K562 (cell line): ENCODE data around the gene TUT4. TPM values are rescaled to one million over a fixed set of nuclear protein-coding genes. Genes with fewer than 3 reads are reported as not detected.
A peak's percentile ranks its signal among the peaks of the same experiment; 100 is the strongest.

Source experiments
- ATAC-seq: fragments of 200-7000 bp; cut with Tn5 transposase; 3 replicates; pipeline ENCODE4 v1.9.1; 2020; ENCODE audit warnings: moderate library complexity
- BruUV-seq: library from RNA; stranded (reverse); fragments of 400-500 nt; replicated peaks from 2 replicates; lab custom pipeline; 2021; lab: Mats Ljungman, UMichigan
- CTCF ChIA-PET: fragments of 300-600 bp; formaldehyde crosslinking; extraction: SDS; loops from one replicate; lab custom pipeline; 2021; ENCODE audit warnings: low intra/inter-chr PET ratio; lab: Yijun Ruan, JAX
- POLR2A ChIA-PET: fragments of 300-600, 350-650 bp; sonication (Branson Sonifier 250); formaldehyde crosslinking; extraction: SDS; loops from one replicate; lab custom pipeline; 2021; ENCODE audit warnings: antibody characterized with exemption, inconsistent platforms; lab: Yijun Ruan, JAX
- DNase-seq, 4 experiments: peaks; one replicate each; pipeline versions ENCODE4 v3.0.0 to v3.0.0-alpha.2; 2011 to 2018; ENCODE audit warnings: low spot score in 3 of 4, mixed read lengths in 3 of 4; ENCODE audit errors: extremely low read depth in 1 of 4
- FAIRE-seq: peaks from 2 replicates; lab custom pipeline; 2011; peaks lifted over from hg19 to GRCh38; lab: Jason Lieb, UNC
- H2AFZ ChIP-seq: 2 replicates; pipeline ENCODE4 v1.6.0; 2011; ENCODE audit warnings: low read depth, low read length, control low read depth, inconsistent platforms
- H3K27ac ChIP-seq: fragments of 200-600 bp; 3 replicates; pipeline ENCODE4 v1.8.0; 2011; ENCODE audit warnings: low read depth, mild to moderate bottlenecking, control low read depth, inconsistent platforms, low read length, moderate library complexity, mixed read lengths; ENCODE audit errors: extremely low read depth
- H3K27me3 ChIP-seq, 2 experiments: fragments of 300-600 bp in 1 of 2; 2 replicates in 1 of 2; 3 replicates in 1 of 2; pipeline versions ENCODE4 v1.6.0 to v1.8.0; 2011; ENCODE audit warnings: inconsistent platforms in 2 of 2, low read length in 2 of 2, mild to moderate bottlenecking in 1 of 2, mixed read lengths in 1 of 2, moderate library complexity in 1 of 2; ENCODE audit not compliant: control insufficient read depth in 2 of 2, insufficient read depth in 2 of 2
- H3K36me3 ChIP-seq: fragments of 300-600 bp; 3 replicates; pipeline ENCODE4 v1.8.0; 2011; ENCODE audit warnings: mild to moderate bottlenecking, low read length, inconsistent platforms; ENCODE audit not compliant: control insufficient read depth, insufficient read depth
- H3K4me1 ChIP-seq, 2 experiments: fragments of 200-600 bp in 1 of 2; replicated peaks in 1 of 2; 2 replicates in 1 of 2; 3 replicates in 1 of 2; pipeline versions ENCODE4 v1.5.1 to v1.8.0; 2011; ENCODE audit warnings: inconsistent platforms in 2 of 2, low read length in 2 of 2, mild to moderate bottlenecking in 1 of 2, mixed read lengths in 1 of 2, moderate library complexity in 1 of 2; ENCODE audit not compliant: control insufficient read depth in 2 of 2, insufficient read depth in 2 of 2
- H3K4me2 ChIP-seq: 2 replicates; pipeline ENCODE4 v1.6.1; 2011; ENCODE audit warnings: low read length, control low read depth, inconsistent platforms, mixed read lengths; ENCODE audit not compliant: insufficient read depth
- H3K4me3 ChIP-seq: fragments of 200-600 bp; sonication (generic), shearing (Covaris generic); 2 replicates; pipeline ENCODE4 v1.5.1; 2016; ENCODE audit warnings: control low read depth, inconsistent platforms
- H3K79me2 ChIP-seq: fragments of 200-600 bp; 3 replicates; pipeline ENCODE4 v1.8.0; 2011; ENCODE audit warnings: low read length, inconsistent platforms; ENCODE audit not compliant: control insufficient read depth, insufficient read depth
- H3K9ac ChIP-seq, 2 experiments: 2 replicates each; pipeline versions ENCODE4 v1.6.0 to v1.6.1; 2011; ENCODE audit warnings: low read depth in 2 of 2, low read length in 2 of 2, control low read depth in 1 of 2, inconsistent platforms in 1 of 2, mild to moderate bottlenecking in 1 of 2, mixed read lengths in 1 of 2; ENCODE audit not compliant: insufficient read depth in 1 of 2
- H3K9me1 ChIP-seq: one replicate; pipeline ENCODE4 v1.6.0; 2011; ENCODE audit warnings: inconsistent platforms, mild to moderate bottlenecking, low read length, moderate library complexity; ENCODE audit not compliant: control insufficient read depth, insufficient read depth
- H3K9me3 ChIP-seq: replicated peaks from 2 replicates; pipeline ENCODE4 v1.5.1; 2011; ENCODE audit warnings: low read depth, low read length, inconsistent platforms; ENCODE audit not compliant: control insufficient read depth, insufficient read depth
- H4K20me1 ChIP-seq: replicated peaks from 2 replicates; pipeline ENCODE4 v1.6.1; 2011; ENCODE audit warnings: low read length, inconsistent platforms, mixed read lengths; ENCODE audit not compliant: control insufficient read depth, insufficient read depth
- C11orf30 ChIP-seq: fragments of 450-650 bp; IDR thresholded peaks from 2 replicates; pipeline ENCODE4 v1.6.1; 2016; ENCODE audit warnings: low read depth, mild to moderate bottlenecking
- CEBPB ChIP-seq: fragments of 450-650 bp; IDR thresholded peaks from 2 replicates; pipeline ENCODE4 v1.6.1; 2016; ENCODE audit warnings: missing genetic modification characterization, missing compliant biosample characterization
- CEBPG ChIP-seq, 3 experiments: fragments of 200-800 bp in 1 of 3; sonication (Bioruptor generic) in 1 of 3; sonication (generic) in 1 of 3; formaldehyde crosslinking in 1 of 3; IDR thresholded peaks in 2 of 3; conservative IDR thresholded peaks in 1 of 3; 2 replicates each; pipeline versions ENCODE4 v1.6.1 to v1.8.0; 2016 to 2022; ENCODE audit warnings: missing compliant biosample characterization in 2 of 3, missing genetic modification characterization in 2 of 3, mild to moderate bottlenecking in 1 of 3, missing genetic modification reagents in 1 of 3
- IRF2 ChIP-seq: sonication (generic); formaldehyde crosslinking; IDR thresholded peaks from 2 replicates; pipeline ENCODE4 v1.8.1; 2022; ENCODE audit warnings: mild to moderate bottlenecking, missing genetic modification reagents
- KDM1A ChIP-seq, 2 experiments: fragments of 450-650 bp; IDR thresholded peaks; 2 replicates each; pipeline ENCODE4 v1.6.1; 2016; ENCODE audit warnings: mild to moderate bottlenecking in 2 of 2
- MIER1 ChIP-seq: fragments of 450-650 bp; IDR thresholded peaks from 2 replicates; pipeline ENCODE4 v1.6.1; 2016; ENCODE audit warnings: antibody characterized with exemption, mild to moderate bottlenecking, low read depth
- NONO ChIP-seq, 2 experiments: fragments of 200-400 bp in 1 of 2; fragments of 450-650 bp in 1 of 2; formaldehyde crosslinking in 1 of 2; IDR thresholded peaks; 2 replicates each; pipeline ENCODE4 v1.6.1; 2017; ENCODE audit warnings: low read depth in 2 of 2, mild to moderate bottlenecking in 2 of 2, moderate library complexity in 2 of 2, low read length in 1 of 2
- THAP12 ChIP-seq: fragments of 250-450 bp; sonication (Bioruptor Pico); IDR thresholded peaks from 2 replicates; pipeline ENCODE4 v1.9.0; 2021; ENCODE audit warnings: mild to moderate bottlenecking, inconsistent platforms
- TRIM24 ChIP-seq, 2 experiments: fragments of 450-650 bp; IDR thresholded peaks; 2 replicates each; pipeline ENCODE4 v1.6.1; 2016
- TRIM28 ChIP-seq: fragments of 450-650 bp; IDR thresholded peaks from 2 replicates; pipeline ENCODE4 v1.6.1; 2017
- ZNF830 ChIP-seq: fragments of 250-450 bp; sonication (Bioruptor Pico); IDR thresholded peaks from 2 replicates; pipeline ENCODE4 v1.5.0; 2021; ENCODE audit warnings: mild to moderate bottlenecking
- WGBS: fragments of 100-300 bp; shearing (Covaris generic); methylation state at CpG from one replicate; pipeline ENCODE4 v1.1.6; 2016; ENCODE audit warnings: low coverage, mixed read lengths; ENCODE audit not compliant: insufficient coverage; ENCODE audit errors: missing lambda C conversion rate; 5-methylcytosine and 5-hydroxymethylcytosine counted together
- in situ Hi-C: fragments of 300-500 bp; cut with MboI; formaldehyde crosslinking; loops from 4 replicates; pipeline ENCODE4 v1.15.0; 2018; ENCODE audit warnings: inconsistent platforms, mixed read lengths
- intact Hi-C: fragments of 100-400 bp; cut with micrococcal nuclease; formaldehyde crosslinking; loops from 2 replicates; pipeline ENCODE4 v1.14.2; 2022
- polyA plus RNA-seq, 8 experiments: library from polyadenylated mRNA; depleted of rRNA in 4 of 8; stranded (reverse) in 5 of 8; unstranded in 3 of 8; fragments of >200 nt; fragmentation: Nextera tagmentation in 2 of 8; fragmentation: Illumina TruSeq in 1 of 8; extraction: Ambion mirVana in 2 of 8; extraction: Trizol in 1 of 8; gene quantifications; 2 replicates each; pipeline versions ENCODE4 v1.2.1 to v1.2.3, GENCODE V29; 2011 to 2014; ENCODE audit warnings: inconsistent platforms in 1 of 8, missing spikeins in 1 of 8
- total RNA-seq, 7 experiments: library from RNA; depleted of rRNA in 6 of 7; stranded (reverse); fragments of >200 nt in 6 of 7; fragmentation: Illumina TruSeq in 2 of 7; extraction: Trizol in 2 of 7; gene quantifications; 2 replicates each; pipeline versions ENCODE4 v1.2.1 to v1.2.3, GENCODE V29; 2011 to 2021; ENCODE audit warnings: low replicate concordance in 1 of 7

The TUT4 gene
- total and polyA plus RNA-seq, 9 of the 15 experiments (the other 6 are each of a cell fraction or from before 2014, with no cell fraction given): 15.8 to 53.5 (median 36.7) TPM

GRCh38 chr1:52534928-52535764, 17.7 kb downstream of the TUT4 start (continued):
- TF ChIP-seq THAP12 (no peak), MIER1 (no peak), TRIM28 (no peak), IRF2 (no peak), C11orf30 (peak; percentile 83), ZNF830 (no peak)

- ATAC-seq: no peak
- Histone ChIP-seq H4K20me1 (no peaks in the 10 kb centered on the region), H3K27ac (peak overlapping the region; percentile 57; the same call in 1 of the 3 replicates), H3K4me1 (peaks cover 13 to 14% of the 10 kb centered on the region in 2 experiments), H3K9me1 (no peaks in the 10 kb centered on the region), H3K9me3 (0 out of 2 replicates have a peak, but pooled peaks cover 2% of the 10 kb centered on the region), H3K27me3 (no peaks in the 10 kb centered on the region), H3K79me2 (peaks cover 85% of the 10 kb centered on the region)
- BruUV-seq: no TSS peak
- CTCF ChIA-PET: no interaction called here
- peak; percentile 23 to 34; a peak in 1 of 4 replicates for TF ChIP-seq KDM1A (IDR thresholded peaks at IDR 0.05)
- peak; percentile 35 to 45; a peak in 2 of 4 replicates for TF ChIP-seq TRIM24 (IDR thresholded peaks at IDR 0.05)
- TF ChIP-seq CEBPG (CRISPR knock-in tag; IDR thresholded peaks at IDR 0.05): peak; percentile 70; the same call in 1 of the 2 replicates
- no peak for TF ChIP-seq CEBPG (tag; conservative IDR thresholded peaks at IDR 0.05 in 1 of 2, IDR thresholded peaks at IDR 0.05 in 1 of 2)
- no peak for TF ChIP-seq NONO (IDR thresholded peaks at IDR 0.05; ENCODE audit: low read depth in 2 of 2, low read length in 1 of 2)
- TF ChIP-seq CEBPB (tag): peak; percentile 75
- TF ChIP-seq, all 486 proteins: peak for 4
- DNase-seq (no peak), FAIRE-seq (no peak)
- POLR2A ChIA-PET: interaction anchor here (0.5 to 2.6 kb wide), 5 partner anchors 12 to 1498 kb away, joined by 3 to 11 read pairs (median 4); partner anchors contain the start of gene TUT4
- Histone ChIP-seq H2AFZ (no peak overlapping the region), H3K9ac (peak overlapping the region in 1 of 2 experiments; percentile 26; a peak in 1 of 4 replicates), H3K36me3 (no peaks in the 10 kb centered on the region), H3K4me3 (no peak overlapping the region), H3K4me2 (no peak overlapping the region)
- 85% methylated on average over 9 of the region's 9 CpGs for WGBS
- in situ Hi-C loops (no loop called here), intact Hi-C loops (loop anchor here (2.0 kb wide), 1 partner anchor 19 kb away; the partner anchor contains the start of gene TUT4)
Measured at GRCh38 chr1:52533713-52534112, 19.2 kb downstream of the TUT4 start.
